Left ventricle myocardium superior (tissue), 1 donor: Measurements from ENCODE around the gene GALNT8. TPM values are rescaled to one million over a fixed set of nuclear protein-coding genes. Genes with fewer than 3 reads are reported as not detected.
"Not testable (repeated sequence)": the region's sequence is repeated elsewhere in the genome, so short reads cannot be mapped to it uniquely, and the experiment has no call there.

Experiments used
- ATAC-seq: fragments of 200-7000 bp; cut with Tn5 transposase; one replicate; pipeline ENCODE4 v1.9.1; 2020; ENCODE audit warnings: mild to moderate bottlenecking, moderate library complexity
- DNase-seq: peaks from one replicate; pipeline ENCODE4 v3.0.0-alpha.2; 2020
- intact Hi-C: fragments of 100-400 bp; cut with micrococcal nuclease; formaldehyde crosslinking; loops from one replicate; pipeline ENCODE4 v1.11.0; 2022
- total RNA-seq: library from RNA; stranded (reverse); fragmentation: NEBNext Ultra II Directional; extraction: Animal tissue kit (Norgen Biotek cat#: 25700); gene quantifications from one replicate; pipeline ENCODE4 v1.2.1, GENCODE V29; 2021
- donor health status: DM: no; HTN: yes; CAD: no; lungs with severe emphysema.

The GALNT8 gene
- total RNA-seq, 1 donor from 2014 or later: 1.7 TPM

- DNase-seq (no peak), ATAC-seq (no peak)
These were observed 22.3 kb downstream of the GALNT8 start for GRCh38 chr12:4742416-4742970.

GRCh38 chr12:4743046-4743445 lies 22.8 kb downstream of the GALNT8 start:
- intact Hi-C loops: no loop called here
- DNase-seq: no peak

More at GRCh38 chr12:4742416-4742970, 22.3 kb downstream of the GALNT8 start:
- intact Hi-C loops: no loop called here

GRCh38 chr12:4744709-4745108 lies 24.5 kb downstream of the GALNT8 start:
- intact Hi-C loops: no loop called here
- ATAC-seq (no peak), DNase-seq (no peak)

More at GRCh38 chr12:4743046-4743445, 22.8 kb downstream of the GALNT8 start:
- no peak for ATAC-seq

GRCh38 chr12:4745249-4745648 lies 25.0 kb downstream of the GALNT8 start:
- DNase-seq (peak; percentile 67), ATAC-seq (peak; percentile 95)
- intact Hi-C loops: no loop called here

GRCh38 chr12:4751654-4752053 lies 31.5 kb downstream of the GALNT8 start:
- intact Hi-C loops, DNase-seq, ATAC-seq: not testable (repeated sequence)

GRCh38 chr12:4762773-4763172 lies 42.6 kb downstream of the GALNT8 start:
- DNase-seq (no peak), ATAC-seq (no peak)
- intact Hi-C loops: no loop called here

GRCh38 chr12:4763549-4763948 lies 43.3 kb downstream of the GALNT8 start:
- intact Hi-C loops: no loop called here
- DNase-seq (no peak), ATAC-seq (no peak)

- peak; percentile 52 for ATAC-seq
- intact Hi-C loops: no loop called here
- DNase-seq: no peak
These were observed 46.2 kb downstream of the GALNT8 start for GRCh38 chr12:4766445-4766844.

- peak; percentile 61 for ATAC-seq
- intact Hi-C loops: no loop called here
- DNase-seq: no peak
These were observed 47.0 kb downstream of the GALNT8 start for GRCh38 chr12:4767186-4767585.

GRCh38 chr12:4768341-4768740 lies 48.1 kb downstream of the GALNT8 start:
- DNase-seq (no peak), ATAC-seq (peak; percentile 44)
- intact Hi-C loops: no loop called here

GRCh38 chr12:4769073-4769472 lies 48.9 kb downstream of the GALNT8 start:
- intact Hi-C loops: no loop called here
- no peak for DNase-seq
- no peak for ATAC-seq

- intact Hi-C loops: no loop called here
- ATAC-seq (peak; percentile 46), DNase-seq (no peak)
These were observed 51.2 kb downstream of the GALNT8 start for GRCh38 chr12:4771172-4771959.

GRCh38 chr12:4771960-4772566 lies 51.9 kb downstream of the GALNT8 start:
- DNase-seq (no peak), ATAC-seq (peak; percentile 6)
- intact Hi-C loops: no loop called here

- intact Hi-C loops: no loop called here
- no peak for ATAC-seq
- no peak for DNase-seq
These were observed 55.7 kb downstream of the GALNT8 start for GRCh38 chr12:4775936-4776335.

GRCh38 chr12:4779749-4780148 lies 59.5 kb downstream of the GALNT8 start:
- intact Hi-C loops: no loop called here
- DNase-seq (no peak), ATAC-seq (no peak)

- peak; percentile 38 for ATAC-seq
- peak; percentile 34 for DNase-seq
- intact Hi-C loops: no loop called here
These were observed 60.7 kb downstream of the GALNT8 start for GRCh38 chr12:4780641-4781611.

GRCh38 chr12:4784404-4785054 lies 64.3 kb downstream of the GALNT8 start:
- ATAC-seq: no peak
- no peak for DNase-seq
- intact Hi-C loops: no loop called here

- DNase-seq (no peak), ATAC-seq (no peak)
- intact Hi-C loops: no loop called here
These were observed 66.6 kb downstream of the GALNT8 start for GRCh38 chr12:4786795-4787194.

- DNase-seq (no peak), ATAC-seq (no peak)
- intact Hi-C loops: no loop called here
These were observed 67.8 kb downstream of the GALNT8 start for GRCh38 chr12:4787965-4788364.
